ENCODE measurements around the gene CORIN. TPM values are rescaled to one million over a fixed set of nuclear protein-coding genes. Genes with fewer than 3 reads are reported as not detected.

Gene CORIN
- 0.12 TPM in 2 replicates for total RNA-seq (2014; rRNA removed; shearing (Covaris generic))
- not detected in 2 replicates for polyA plus RNA-seq (2014; cell fraction: nucleus; rRNA removed)

GRCh38 chr4:47837908-47838294 is at the start of gene CORIN:
Gene CORIN, minus strand, starts transcription at chr4:47838067. Its CDS starts 118 bp downstream, at chr4:47837949.
- no peak for DNase-seq (ENCODE audit: extremely low read depth, low read depth)

GRCh38 chr4:47882228-47882627 is 44.4 kb upstream of the CORIN start:
- no peak for DNase-seq (ENCODE audit: extremely low read depth, low read depth)

DNA sequence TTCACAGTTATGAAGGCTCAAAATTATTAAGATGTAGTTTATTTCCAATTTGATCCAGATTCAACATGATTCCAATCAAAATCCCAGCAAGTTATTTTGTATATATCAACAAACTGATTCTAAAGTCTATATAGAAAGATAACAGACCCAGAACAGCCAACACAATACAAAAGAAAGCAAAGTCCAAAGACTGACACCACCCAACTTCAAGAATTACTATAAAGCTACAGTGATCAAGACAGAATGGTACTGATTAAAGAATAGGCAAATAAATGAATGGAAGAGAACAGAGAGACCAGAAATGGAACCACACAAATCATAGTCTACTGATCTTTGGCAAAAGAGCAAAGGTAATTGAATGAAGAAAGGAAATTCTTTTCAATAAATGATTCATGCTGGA is 41.6 kb upstream of the CORIN start:
- no peak for DNase-seq (ENCODE audit: extremely low read depth, low read depth)

DNA sequence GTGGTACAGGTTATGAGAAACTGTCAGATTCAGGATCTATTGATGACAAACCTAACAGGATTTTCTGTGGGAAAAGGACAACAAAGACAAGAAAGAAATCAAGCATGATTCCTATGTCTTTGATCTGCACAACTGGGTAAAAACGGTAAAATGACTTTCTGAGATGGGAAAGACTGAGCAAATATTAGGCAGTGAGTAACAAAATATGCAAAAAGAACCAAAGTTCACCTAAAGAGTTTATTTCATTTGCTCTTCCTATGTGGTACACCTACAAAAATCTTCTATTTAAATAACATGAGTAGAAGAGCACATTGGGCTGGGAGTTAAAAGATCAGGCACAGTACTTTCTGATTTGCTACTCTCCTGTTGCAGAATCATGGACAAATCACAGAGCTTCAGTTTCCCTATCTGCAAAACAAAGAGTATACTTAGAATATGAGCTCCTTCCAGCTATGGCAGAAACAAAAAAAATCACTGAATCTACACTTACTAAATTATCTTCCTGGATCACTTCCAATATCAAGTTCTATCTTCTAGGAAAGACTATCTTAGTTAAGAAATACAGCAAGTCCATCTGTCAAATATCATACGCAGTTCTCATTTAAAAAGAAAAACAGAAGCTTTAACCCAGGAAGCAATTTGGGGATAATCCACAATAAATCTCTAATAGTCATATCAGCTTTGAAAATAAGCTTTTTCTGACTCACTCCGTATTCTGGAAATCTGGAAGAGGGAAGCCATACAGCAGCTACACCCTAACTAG is 39.1 kb upstream of the CORIN start:
- no peak for DNase-seq (ENCODE audit: extremely low read depth, low read depth)

DNA sequence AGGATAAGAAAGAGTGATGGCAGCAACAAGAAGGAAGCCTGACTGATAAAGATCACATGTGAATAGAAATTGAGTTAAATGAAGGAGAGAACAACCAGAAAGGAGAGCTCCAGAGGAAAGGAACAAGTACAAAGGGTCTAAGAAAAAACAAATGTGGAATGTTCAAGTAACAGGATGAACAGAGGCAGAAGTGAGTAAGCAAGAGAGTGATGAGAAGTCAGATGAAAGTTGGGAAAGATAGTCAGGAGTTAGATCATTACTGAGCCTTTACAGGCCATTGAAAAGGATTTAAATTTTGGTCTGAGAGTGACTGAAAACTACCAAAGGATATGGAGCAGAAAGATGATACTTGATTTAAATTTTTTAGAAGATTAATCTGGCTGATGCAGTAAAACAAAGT is 38.4 kb upstream of the CORIN start:
- DNase-seq (ENCODE audit: extremely low read depth, low read depth), result no peak

GRCh38 chr4:47873877-47874541 is 36.1 kb upstream of the CORIN start:
- DNase-seq (ENCODE audit: extremely low read depth, low read depth), result no peak

- DNase-seq (ENCODE audit: extremely low read depth, low read depth), result no peak
These were observed 25.6 kb upstream of the CORIN start for GRCh38 chr4:47863486-47863885.

- no peak for DNase-seq (ENCODE audit: extremely low read depth, low read depth)
These were observed 24.4 kb upstream of the CORIN start for GRCh38 chr4:47862297-47862696.

DNA sequence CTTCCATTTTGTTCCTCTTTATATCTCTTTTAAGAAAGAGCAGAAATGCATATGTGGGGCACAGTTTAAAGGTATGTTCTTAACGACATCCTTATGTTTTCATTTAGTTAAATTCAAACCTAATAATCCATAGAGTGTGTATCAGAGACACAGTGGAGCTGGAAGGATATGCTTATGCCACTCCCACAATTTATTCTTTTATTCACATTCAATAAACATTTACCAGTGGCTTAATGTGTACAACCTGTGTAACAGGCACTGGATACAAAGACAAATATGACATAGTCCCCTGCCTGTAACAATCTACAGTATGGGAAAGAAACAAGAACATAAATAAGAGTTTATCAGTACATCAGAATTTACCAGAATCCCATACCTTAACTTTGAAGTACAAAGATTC is 22.4 kb upstream of the CORIN start:
- no peak for DNase-seq (ENCODE audit: extremely low read depth, low read depth)

- DNase-seq (ENCODE audit: extremely low read depth, low read depth), result no peak
These were observed 20.1 kb upstream of the CORIN start for GRCh38 chr4:47858006-47858405.

- DNase-seq (ENCODE audit: extremely low read depth, low read depth), result no peak
These were observed 18.8 kb upstream of the CORIN start for GRCh38 chr4:47856713-47857112.

DNA sequence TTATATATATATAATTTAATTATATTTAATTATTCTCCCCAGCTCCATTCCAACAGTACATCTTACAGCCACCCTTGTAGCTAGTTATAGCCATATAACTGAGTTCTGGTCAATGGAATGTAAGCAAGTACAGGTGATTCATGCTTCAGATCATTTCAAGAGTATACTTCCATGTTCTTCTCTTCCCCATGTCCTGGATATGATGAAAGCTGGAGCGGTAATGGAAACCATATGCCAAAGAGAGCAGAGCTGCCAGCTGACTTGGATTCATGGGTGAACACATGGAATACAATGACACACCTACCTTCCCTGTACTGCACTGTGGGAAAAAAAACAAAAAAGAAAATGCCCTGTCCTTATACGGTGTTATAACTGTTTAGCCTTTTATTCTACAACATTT is 17.5 kb upstream of the CORIN start:
- DNase-seq (ENCODE audit: extremely low read depth, low read depth), result no peak

DNA sequence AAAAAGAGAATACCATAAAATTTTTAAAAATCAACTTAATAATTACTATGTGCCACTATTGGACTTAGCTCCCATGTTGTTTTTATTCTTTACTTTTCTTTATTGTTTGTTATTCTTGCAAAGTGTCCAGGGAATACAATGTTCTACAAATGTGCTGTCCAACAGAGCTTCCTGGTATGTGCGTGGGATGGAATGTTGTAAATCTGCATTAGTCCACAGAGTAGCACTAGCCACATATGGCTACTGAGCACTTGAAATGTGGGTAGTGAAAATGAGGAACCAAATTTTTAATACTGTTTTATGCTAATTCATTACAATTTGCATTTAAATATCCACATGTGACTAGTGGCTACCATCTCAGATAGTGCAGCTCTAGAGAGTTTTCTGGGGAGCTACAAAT is 14.3 kb upstream of the CORIN start:
- no peak for DNase-seq (ENCODE audit: extremely low read depth, low read depth)

DNA sequence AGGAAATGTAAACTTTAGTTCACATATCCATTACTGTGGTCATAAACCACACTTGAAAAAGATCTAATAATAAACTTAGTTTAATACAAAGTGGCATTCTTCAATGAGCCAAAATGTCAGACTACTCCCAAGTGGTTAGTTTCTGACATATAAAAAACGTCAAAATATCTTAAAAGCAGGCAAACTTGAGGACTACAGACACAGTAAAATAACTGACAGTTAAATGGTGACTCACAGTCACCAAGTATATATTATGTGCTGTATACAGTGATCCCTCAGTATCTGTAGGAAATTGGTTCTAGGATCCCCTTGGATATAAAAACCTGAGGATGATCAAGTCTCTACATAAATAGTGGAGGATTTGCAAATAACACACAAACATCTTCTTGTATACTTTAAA is 11.6 kb upstream of the CORIN start:
- DNase-seq (ENCODE audit: extremely low read depth, low read depth), result no peak

- no peak for DNase-seq (ENCODE audit: extremely low read depth, low read depth)
These were observed 10.2 kb upstream of the CORIN start for GRCh38 chr4:47848041-47848440.

- no peak for DNase-seq (ENCODE audit: extremely low read depth, low read depth)
These were observed 5.1 kb upstream of the CORIN start for GRCh38 chr4:47842985-47843384.

DNA sequence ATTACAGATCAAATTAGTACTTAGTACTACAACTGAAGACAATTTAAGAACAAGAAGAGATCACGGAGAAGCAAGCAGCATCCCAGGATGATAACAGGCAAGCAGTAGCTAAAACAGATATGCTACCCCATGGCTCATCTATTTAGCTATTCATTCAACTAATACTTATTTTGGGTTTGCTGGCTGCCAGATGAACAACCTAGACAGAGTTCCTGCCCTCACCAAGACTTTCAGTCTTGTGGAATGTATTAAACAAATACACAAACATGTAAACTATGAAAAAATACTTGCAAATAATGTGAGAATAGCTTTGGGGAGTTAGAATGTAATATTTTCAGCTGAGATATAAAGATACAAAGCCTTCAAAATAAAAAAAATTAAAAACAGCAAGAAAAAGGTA is 2.4 kb upstream of the CORIN start:
- DNase-seq (ENCODE audit: extremely low read depth, low read depth), result no peak

DNA sequence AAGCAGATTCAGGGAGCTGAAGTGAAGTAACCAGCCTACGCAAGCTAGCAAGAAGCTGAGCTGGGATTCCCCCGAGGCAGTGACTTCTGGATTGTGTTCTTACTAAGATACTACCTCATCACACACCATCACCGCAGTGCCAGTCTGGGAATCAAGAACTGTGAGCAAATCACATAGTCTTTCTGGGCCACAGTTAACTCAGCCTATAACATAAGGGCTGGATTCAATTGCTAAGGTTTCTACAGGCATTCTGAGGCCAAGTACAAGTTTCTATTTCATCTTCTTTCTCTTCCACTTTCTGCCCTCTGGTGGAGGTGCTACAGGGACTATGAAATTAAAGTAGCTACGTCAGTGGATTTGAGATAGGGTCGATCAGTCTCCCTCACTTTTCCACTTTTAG is 1.4 kb upstream of the CORIN start:
- DNase-seq (ENCODE audit: extremely low read depth, low read depth), result no peak

DNA sequence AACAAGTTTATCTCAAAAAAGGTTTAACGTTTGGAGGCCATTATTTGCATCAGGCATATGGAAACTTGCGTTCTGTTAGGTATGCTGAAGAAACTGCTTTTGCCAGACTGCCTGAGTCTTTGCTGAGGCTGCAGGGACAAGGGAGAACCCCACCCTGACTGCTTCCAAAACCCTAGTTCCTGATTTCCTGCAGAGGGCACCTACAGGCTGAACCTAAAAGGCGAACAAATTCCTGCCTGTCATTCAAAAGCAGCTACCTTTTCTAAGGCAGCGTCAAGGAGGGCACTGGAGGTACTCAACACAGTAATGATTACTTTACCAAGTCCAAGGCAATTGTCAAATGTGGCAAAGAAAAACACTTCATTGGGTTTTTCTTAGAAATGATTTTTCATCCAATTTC is 578 bp upstream of the CORIN start:
- no peak for DNase-seq (ENCODE audit: extremely low read depth, low read depth)

DNA sequence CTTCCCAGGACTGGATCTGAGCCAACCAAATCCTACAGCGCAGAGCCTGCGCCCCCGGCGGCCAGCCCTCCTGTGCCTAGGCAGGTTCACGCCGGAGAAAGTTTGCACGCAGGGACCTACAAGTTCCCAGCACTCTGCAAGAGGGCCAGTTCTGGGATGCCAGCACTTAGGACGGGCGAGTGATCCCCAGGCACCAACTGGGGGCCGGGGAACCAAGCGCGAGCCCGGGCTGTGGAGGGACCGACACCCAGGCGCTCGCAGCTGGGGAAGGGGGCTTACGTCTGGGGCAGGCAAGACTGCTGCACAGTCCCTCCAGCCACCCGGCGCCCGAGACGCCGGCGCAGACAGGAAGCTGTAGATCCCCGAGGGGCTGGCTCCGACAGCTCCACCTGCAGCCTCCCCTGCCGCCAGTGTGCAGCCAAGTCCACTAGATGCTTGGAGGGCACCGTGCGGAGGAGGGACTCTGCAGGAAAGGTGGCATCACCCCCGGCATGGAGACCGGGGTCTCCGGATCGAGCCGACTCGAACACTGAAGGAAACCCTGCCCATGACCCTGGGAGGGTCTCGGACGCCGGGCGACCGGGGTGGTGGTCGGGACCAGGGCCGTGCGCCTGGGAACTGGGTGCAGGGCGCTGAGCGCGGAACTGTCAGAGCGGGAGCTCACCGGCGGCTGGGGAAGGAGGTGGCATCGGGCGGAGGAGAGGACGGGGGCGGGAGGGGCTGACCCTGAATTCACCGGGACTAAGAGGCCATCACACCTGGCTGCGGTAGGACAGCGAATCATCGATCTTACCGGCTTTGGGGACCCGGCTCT is 566 bp downstream of the CORIN start:
- DNase-seq (ENCODE audit: extremely low read depth, low read depth), result no peak

GRCh38 chr4:47836641-47837093 is 1.2 kb downstream of the CORIN start:
- DNase-seq (ENCODE audit: extremely low read depth, low read depth), result peak; percentile 75

All from NCI-H460 (cell line).